Measurements from ENCODE around the gene PCGF2.

Gene PCGF2

DNA sequence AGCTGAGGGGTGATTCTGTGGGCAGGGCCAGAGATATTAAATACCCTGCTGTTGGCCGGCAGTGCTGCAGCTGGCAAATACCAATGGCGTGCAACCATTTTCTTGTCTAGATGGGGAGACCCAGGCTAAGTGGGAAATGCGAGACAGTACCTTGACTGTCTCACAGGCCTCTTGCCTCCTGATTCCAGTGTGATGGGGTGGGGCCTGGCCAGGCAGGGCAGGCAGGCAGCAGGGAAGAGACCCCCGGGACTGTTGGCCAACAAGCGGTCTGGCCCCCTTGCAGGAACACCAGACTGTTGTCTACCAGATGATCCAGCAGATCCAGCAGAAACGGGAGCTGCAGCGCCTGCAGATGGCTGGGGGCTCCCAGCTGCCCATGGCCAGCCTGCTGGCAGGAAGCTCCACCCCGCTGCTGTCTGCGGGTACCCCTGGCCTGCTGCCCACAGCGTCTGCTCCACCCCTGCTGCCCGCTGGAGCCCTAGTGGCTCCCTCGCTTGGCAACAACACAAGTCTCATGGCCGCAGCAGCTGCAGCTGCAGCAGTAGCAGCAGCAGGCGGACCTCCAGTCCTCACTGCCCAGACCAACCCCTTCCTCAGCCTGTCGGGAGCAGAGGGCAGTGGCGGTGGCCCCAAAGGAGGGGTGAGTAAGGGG, 23.7 kb downstream of the PCGF2 start:
- H3K9ac ChIP-seq (ENCODE audit: low read length) = no peak overlapping the region
- no peak overlapping the region for H3K27ac ChIP-seq (ENCODE audit: low read depth, low read length, poor library complexity, severe bottlenecking)
- no peak overlapping the region for H2AFZ ChIP-seq (ENCODE audit: low read length)
- TF ChIP-seq, protein P1, sequence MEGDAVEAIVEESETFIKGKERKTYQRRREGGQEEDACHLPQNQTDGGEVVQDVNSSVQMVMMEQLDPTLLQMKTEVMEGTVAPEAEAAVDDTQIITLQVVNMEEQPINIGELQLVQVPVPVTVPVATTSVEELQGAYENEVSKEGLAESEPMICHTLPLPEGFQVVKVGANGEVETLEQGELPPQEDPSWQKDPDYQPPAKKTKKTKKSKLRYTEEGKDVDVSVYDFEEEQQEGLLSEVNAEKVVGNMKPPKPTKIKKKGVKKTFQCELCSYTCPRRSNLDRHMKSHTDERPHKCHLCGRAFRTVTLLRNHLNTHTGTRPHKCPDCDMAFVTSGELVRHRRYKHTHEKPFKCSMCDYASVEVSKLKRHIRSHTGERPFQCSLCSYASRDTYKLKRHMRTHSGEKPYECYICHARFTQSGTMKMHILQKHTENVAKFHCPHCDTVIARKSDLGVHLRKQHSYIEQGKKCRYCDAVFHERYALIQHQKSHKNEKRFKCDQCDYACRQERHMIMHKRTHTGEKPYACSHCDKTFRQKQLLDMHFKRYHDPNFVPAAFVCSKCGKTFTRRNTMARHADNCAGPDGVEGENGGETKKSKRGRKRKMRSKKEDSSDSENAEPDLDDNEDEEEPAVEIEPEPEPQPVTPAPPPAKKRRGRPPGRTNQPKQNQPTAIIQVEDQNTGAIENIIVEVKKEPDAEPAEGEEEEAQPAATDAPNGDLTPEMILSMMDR (IDR thresholded peaks at IDR 0.05; ENCODE audit: low read length) = no peak
- no peak for TF ChIP-seq EZH2 (IDR thresholded peaks at IDR 0.05; ENCODE audit: borderline replicate concordance, low read length)
- H4K20me1 ChIP-seq (ENCODE audit: insufficient read depth, low read length) = no peaks in the 10 kb centered on the region
- H3K4me3 ChIP-seq (ENCODE audit: low read depth, low read length, poor library complexity, severe bottlenecking) = no peak overlapping the region
- no peaks in the 10 kb centered on the region for H3F3A ChIP-seq (ENCODE audit: insufficient read depth, low read length)
- peaks cover 18% of the 10 kb centered on the region for H3K4me1 ChIP-seq (ENCODE audit: insufficient read depth, low read length, severe bottlenecking)
- H3K79me2 ChIP-seq (ENCODE audit: insufficient read depth, low read length) = no peaks in the 10 kb centered on the region
- H3K9me3 ChIP-seq (ENCODE audit: low read length) = no peaks in the 10 kb centered on the region
- H3K4me2 ChIP-seq (ENCODE audit: low read length) = no peak overlapping the region
- no peaks in the 10 kb centered on the region for H3K9me2 ChIP-seq (ENCODE audit: low read depth, low read length)
- no peaks in the 10 kb centered on the region for H3K27me3 ChIP-seq (ENCODE audit: insufficient read depth, low read length)
- peaks cover 44% of the 10 kb centered on the region for H3K36me3 ChIP-seq (ENCODE audit: insufficient read depth, low read length)

DNA sequence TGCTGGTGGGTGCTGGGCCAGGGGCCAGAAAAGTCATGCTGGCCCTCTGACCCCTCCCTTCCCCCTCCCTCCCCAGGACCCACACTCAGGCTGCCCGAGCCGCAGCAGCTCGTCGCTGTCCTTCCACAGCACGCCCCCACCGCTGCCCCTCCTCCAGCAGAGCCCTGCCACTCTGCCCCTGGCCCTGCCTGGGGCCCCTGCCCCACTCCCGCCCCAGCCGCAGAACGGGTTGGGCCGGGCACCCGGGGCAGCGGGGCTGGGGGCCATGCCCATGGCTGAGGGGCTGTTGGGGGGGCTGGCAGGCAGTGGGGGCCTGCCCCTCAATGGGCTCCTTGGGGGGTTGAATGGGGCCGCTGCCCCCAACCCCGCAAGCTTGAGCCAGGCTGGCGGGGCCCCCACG, 26.3 kb downstream of the PCGF2 start:
- Histone ChIP-seq H3K9ac (ENCODE audit: low read length) (no peak overlapping the region), H3K27me3 (ENCODE audit: insufficient read depth, low read length) (no peaks in the 10 kb centered on the region), H3K79me2 (ENCODE audit: insufficient read depth, low read length) (no peaks in the 10 kb centered on the region), H3K36me3 (ENCODE audit: insufficient read depth, low read length) (peaks cover 68% of the 10 kb centered on the region), H3K9me3 (ENCODE audit: low read length) (no peaks in the 10 kb centered on the region), H3F3A (ENCODE audit: insufficient read depth, low read length) (no peaks in the 10 kb centered on the region), H3K4me1 (ENCODE audit: insufficient read depth, low read length, severe bottlenecking) (peaks cover 7% of the 10 kb centered on the region), H3K4me2 (ENCODE audit: low read length) (no peak overlapping the region), H2AFZ (ENCODE audit: low read length) (no peak overlapping the region), H3K9me2 (ENCODE audit: low read depth, low read length) (no peaks in the 10 kb centered on the region), H3K27ac (ENCODE audit: low read depth, low read length, poor library complexity, severe bottlenecking) (no peak overlapping the region), H4K20me1 (ENCODE audit: insufficient read depth, low read length) (no peaks in the 10 kb centered on the region), H3K4me3 (ENCODE audit: low read depth, low read length, poor library complexity, severe bottlenecking) (no peak overlapping the region)
- TF ChIP-seq EZH2 (IDR thresholded peaks at IDR 0.05; ENCODE audit: borderline replicate concordance, low read length) = no peak
- TF ChIP-seq, protein P1 (IDR thresholded peaks at IDR 0.05; ENCODE audit: low read length) = no peak

DNA sequence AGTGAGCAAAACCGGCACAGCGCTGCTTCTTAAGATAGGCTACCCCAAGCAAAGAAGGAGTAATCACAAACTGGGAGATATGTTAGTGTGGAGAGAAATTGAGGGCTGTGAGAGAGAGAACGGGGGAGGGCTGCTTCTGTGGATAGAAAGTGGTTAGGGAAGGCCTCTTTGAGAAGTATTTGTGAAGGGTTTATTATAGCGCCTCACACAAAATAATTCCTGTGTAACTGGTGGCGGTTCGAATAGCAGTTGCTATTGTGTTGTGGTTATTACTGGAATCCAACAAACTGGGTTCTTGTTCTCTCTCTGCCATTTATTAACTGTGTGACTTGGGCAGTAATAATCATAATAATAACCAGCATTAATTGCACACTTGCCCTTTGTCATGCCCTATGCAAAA, 27.2 kb downstream of the PCGF2 start:
- no peaks in the 10 kb centered on the region for H3K79me2 ChIP-seq (ENCODE audit: insufficient read depth, low read length)
- H3K9me3 ChIP-seq (ENCODE audit: low read length) = no peaks in the 10 kb centered on the region
- H2AFZ ChIP-seq (ENCODE audit: low read length) = no peak overlapping the region
- H3F3A ChIP-seq (ENCODE audit: insufficient read depth, low read length) = no peaks in the 10 kb centered on the region
- no peak overlapping the region for H3K9ac ChIP-seq (ENCODE audit: low read length)
- H3K27ac ChIP-seq (ENCODE audit: low read depth, low read length, poor library complexity, severe bottlenecking) = no peak overlapping the region
- H3K4me1 ChIP-seq (ENCODE audit: insufficient read depth, low read length, severe bottlenecking) = peaks cover 7% of the 10 kb centered on the region
- no peaks in the 10 kb centered on the region for H4K20me1 ChIP-seq (ENCODE audit: insufficient read depth, low read length)
- no peak overlapping the region for H3K4me3 ChIP-seq (ENCODE audit: low read depth, low read length, poor library complexity, severe bottlenecking)
- no peaks in the 10 kb centered on the region for H3K9me2 ChIP-seq (ENCODE audit: low read depth, low read length)
- H3K36me3 ChIP-seq (ENCODE audit: insufficient read depth, low read length) = peaks cover 77% of the 10 kb centered on the region
- no peak for TF ChIP-seq EZH2 (IDR thresholded peaks at IDR 0.05; ENCODE audit: borderline replicate concordance, low read length)
- TF ChIP-seq, protein P1 (IDR thresholded peaks at IDR 0.05; ENCODE audit: low read length) = no peak
- H3K27me3 ChIP-seq (ENCODE audit: insufficient read depth, low read length) = no peaks in the 10 kb centered on the region
- no peak overlapping the region for H3K4me2 ChIP-seq (ENCODE audit: low read length)

Data from OCI-LY1 (cell line).